ENCODE results near the gene PCSK6.

DNA sequence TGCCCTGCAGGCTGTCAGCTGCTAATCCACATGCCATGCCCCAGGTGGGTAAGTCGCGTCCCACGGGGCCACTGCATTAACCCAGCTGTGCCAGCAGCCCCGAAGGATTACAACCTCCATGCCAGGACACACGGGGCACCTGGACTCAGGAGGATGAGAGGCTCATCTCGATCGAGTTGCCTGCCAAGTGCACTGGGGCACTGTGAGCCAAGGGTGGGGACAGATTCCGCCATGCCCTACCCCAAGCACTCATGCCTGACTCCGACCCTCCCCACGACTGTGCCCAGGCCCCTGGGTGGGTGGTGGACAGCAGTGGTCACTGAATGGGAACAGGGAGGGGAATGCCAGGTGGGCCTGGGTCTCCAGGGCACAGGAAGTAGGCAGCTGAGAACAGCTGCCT, 173.8 kb downstream of the PCSK6 start:
- no peak for TF ChIP-seq CTCF (IDR thresholded peaks at IDR 0.05; ENCODE audit: low read depth, low read length, poor library complexity, severe bottlenecking)
- no peak for TF ChIP-seq EZH2phosphoT487 (IDR thresholded peaks at IDR 0.05; ENCODE audit: borderline replicate concordance, low read length)
